C4-2B (cell line): ENCODE data around the gene MOCS1.

Source experiments
- H3K27ac ChIP-seq: fragments of 450-650 bp; 2 replicates; pipeline ENCODE4 v1.5.1; 2017
- CTCF ChIP-seq: fragments of 450-650 bp; conservative IDR thresholded peaks from 2 replicates; pipeline ENCODE4 v1.5.1; 2017; ENCODE audit warnings: mild to moderate bottlenecking
- ZFX ChIP-seq: fragments of 450-650 bp; IDR thresholded peaks from 2 replicates; pipeline ENCODE4 v1.6.1; 2017

The MOCS1 gene

DNA sequence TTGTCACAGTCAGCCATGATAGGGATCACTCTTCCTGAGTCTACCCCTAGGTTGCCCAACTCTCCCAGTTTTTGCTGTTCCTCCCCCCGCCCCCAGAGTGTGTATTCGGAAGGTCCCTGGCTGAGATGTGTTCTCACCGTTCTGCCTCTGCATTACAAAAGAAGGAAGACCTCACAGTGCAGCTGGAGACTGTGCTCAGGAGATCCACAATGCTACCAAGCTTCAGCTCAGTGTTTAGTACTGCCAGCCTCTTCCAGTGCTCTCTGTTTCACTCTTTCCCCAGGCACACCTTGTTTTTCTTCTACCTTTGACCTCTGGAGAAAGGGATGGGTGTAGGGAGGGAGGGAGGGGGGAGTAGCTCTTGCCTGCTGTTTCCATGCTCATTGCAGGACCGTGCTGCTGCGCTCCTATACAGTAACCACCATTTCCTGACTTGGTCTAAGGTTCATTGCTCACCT is 13.4 kb upstream of the MOCS1 start:
- TF ChIP-seq ZFX (no peak), CTCF (no peak)
- no peak overlapping the region for H3K27ac ChIP-seq

DNA sequence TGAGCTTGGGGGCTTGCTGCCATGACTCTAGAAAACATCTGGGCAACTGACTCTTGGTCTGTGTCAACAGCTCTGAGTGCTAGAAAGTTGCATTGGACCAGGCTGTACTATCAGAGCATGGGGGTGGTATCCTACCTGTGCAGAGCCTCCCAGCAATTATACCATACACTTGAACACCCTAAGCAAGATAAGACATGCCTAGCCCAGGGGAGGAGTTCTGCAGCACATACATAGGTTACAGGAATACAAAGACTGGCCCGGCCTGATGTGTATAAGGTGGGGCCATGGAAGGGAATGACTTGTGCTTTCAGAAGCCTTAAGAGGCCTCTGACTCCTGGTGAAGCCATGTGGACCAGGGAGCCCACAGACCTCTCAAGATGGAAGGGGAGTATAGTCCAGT is 11.4 kb upstream of the MOCS1 start:
- TF ChIP-seq ZFX (no peak), CTCF (no peak)
- no peak overlapping the region for H3K27ac ChIP-seq

GRCh38 chr6:39942903-39943580 is 8.8 kb upstream of the MOCS1 start:
- no peak overlapping the region for H3K27ac ChIP-seq
- TF ChIP-seq ZFX (no peak), CTCF (no peak)

DNA sequence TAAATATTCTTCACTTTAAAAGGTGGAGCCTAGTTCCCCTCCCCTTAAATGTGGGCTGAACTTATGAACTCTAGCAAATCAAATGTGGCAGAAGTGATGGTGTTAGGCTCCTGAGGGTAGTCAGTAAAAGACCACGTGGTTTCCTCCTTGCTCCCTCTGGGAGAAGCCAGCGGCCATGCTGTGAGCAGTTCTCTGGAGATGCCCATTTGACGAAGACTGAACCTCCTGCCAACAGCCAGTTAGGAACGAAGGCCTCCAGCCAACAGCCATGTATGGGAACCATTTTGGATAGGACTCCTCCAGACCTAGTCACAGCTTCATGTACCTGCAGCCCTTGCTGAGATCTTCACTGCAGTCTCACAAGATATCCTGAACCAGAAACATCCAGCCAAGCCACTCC is 7.6 kb upstream of the MOCS1 start:
- TF ChIP-seq ZFX = no peak
- no peak for TF ChIP-seq CTCF
- H3K27ac ChIP-seq = no peak overlapping the region

DNA sequence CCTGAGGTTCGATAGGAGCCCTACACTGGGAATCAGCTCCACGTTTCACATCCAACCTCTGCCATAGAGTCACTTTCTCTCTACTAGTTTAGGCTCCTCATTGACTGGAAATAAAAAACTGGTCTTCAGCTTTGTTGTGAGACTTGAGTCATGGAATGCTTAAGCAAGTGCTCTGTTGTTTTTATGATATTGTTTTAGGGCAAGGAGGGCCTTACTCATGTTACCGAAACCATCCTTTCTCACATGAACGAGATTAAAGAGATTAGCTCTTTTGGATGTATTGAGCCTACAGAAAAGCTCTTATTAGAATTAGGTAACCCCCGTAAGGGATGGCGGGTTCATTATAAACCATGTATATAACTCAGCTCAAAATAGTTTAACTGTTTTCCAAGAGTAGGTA is 6.9 kb upstream of the MOCS1 start:
- TF ChIP-seq CTCF (no peak), ZFX (no peak)
- H3K27ac ChIP-seq = no peak overlapping the region

- TF ChIP-seq ZFX = no peak
- TF ChIP-seq CTCF = no peak
- H3K27ac ChIP-seq = no peak overlapping the region; the same call in 1 of the 2 replicates
Observed at GRCh38 chr6:39938773-39939654, 4.8 kb upstream of the MOCS1 start.

DNA sequence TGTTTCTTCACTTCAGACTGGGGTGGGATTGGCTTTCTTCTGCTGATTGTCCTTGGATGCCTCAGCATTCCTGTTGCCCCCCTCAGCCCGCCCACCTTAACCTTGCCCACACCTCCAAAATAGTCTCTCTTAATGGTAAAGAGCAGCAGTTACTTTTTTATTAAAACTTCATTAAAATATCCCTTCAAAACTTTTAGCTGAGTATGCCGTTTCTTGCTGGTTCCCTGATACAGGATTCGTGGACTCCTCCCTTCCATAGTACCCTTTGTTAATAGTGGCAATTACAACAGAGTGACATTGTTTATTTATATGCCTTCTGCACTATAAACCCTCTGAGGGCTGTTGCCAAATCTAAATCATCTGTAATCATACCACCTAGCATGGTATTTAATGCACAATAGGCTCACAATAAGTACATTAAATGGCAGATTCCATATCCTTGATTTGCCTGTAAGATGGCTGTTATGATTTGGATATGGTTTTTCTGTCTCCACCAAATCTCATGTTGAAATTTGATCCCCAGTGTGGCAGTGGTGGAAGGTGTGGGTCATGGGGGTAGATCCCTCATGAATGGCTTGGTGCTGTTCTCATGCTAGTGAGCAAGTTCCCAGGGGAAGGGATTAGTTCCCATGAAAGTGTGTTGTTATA is 3.5 kb upstream of the MOCS1 start:
- TF ChIP-seq ZFX (no peak), CTCF (no peak)
- no peak overlapping the region for H3K27ac ChIP-seq
